A673 (cell line): ENCODE data around the gene C16orf74. TPM values are rescaled to one million over a fixed set of nuclear protein-coding genes. Genes with fewer than 3 reads are reported as not detected.

ENCODE experiments used
- BruUV-seq: library from RNA; stranded (reverse); fragments of 400-500 nt; replicated peaks from 2 replicates; lab custom pipeline; 2021; lab: Mats Ljungman, UMichigan
- CTCF ChIA-PET: fragments of 300-600 bp; sonication (Branson Sonifier 250); formaldehyde crosslinking; loops from one replicate; lab custom pipeline; 2022; ENCODE audit warnings: antibody characterized with exemption; lab: Charles Lee
- POLR2A ChIA-PET: fragments of 300-600 bp; sonication (Branson Sonifier 250); formaldehyde crosslinking; loops from one replicate; lab custom pipeline; 2022; ENCODE audit warnings: antibody characterized with exemption; ENCODE audit not compliant: low non-redundant PET; lab: Charles Lee
- DNase-seq: peaks from one replicate; pipeline ENCODE4 v3.0.0-alpha.2; 2015; ENCODE audit warnings: low spot score
- H3K27ac ChIP-seq: fragments of 200-600 bp; sonication (generic); 2 replicates; pipeline ENCODE4 v1.5.1; 2016; ENCODE audit warnings: mixed run types, low read depth, mild to moderate bottlenecking, mixed read lengths, antibody characterized with exemption, low read length; ENCODE audit not compliant: poor library complexity, severe bottlenecking
- H3K27me3 ChIP-seq: fragments of 200-600 bp; sonication (generic); replicated peaks from 2 replicates; pipeline ENCODE4 v1.6.1; 2017; ENCODE audit warnings: mixed run types, low read depth, mild to moderate bottlenecking, mixed read lengths, antibody characterized with exemption, low read length; ENCODE audit not compliant: insufficient read depth, poor library complexity
- H3K36me3 ChIP-seq: fragments of 200-600 bp; sonication (generic); 2 replicates; pipeline ENCODE4 v1.6.1; 2016; ENCODE audit warnings: mixed run types, mild to moderate bottlenecking, mixed read lengths, antibody characterized with exemption, low read length; ENCODE audit not compliant: insufficient read depth, poor library complexity, severe bottlenecking
- H3K4me1 ChIP-seq: fragments of 200-600 bp; sonication (generic); 2 replicates; pipeline ENCODE4 v1.6.1; 2017; ENCODE audit warnings: mixed run types, mild to moderate bottlenecking, mixed read lengths, antibody characterized with exemption, low read length; ENCODE audit not compliant: insufficient read depth, poor library complexity, severe bottlenecking
- H3K4me3 ChIP-seq: fragments of 200-600 bp; sonication (generic); 2 replicates; pipeline ENCODE4 v1.5.1; 2016; ENCODE audit warnings: low read depth, mixed run types, mild to moderate bottlenecking, mixed read lengths, low read length; ENCODE audit not compliant: poor library complexity, severe bottlenecking
- H3K9me3 ChIP-seq: fragments of 200-600 bp; sonication (generic); 2 replicates; pipeline ENCODE4 v1.6.1; 2016; ENCODE audit warnings: mixed run types, low read depth, mild to moderate bottlenecking, mixed read lengths, antibody characterized with exemption, low read length; ENCODE audit not compliant: poor library complexity, severe bottlenecking
- CTCF ChIP-seq: fragments of 300-800, 200-600 bp; sonication (generic); conservative IDR thresholded peaks from 2 replicates; pipeline ENCODE4 v1.5.1; 2017; ENCODE audit warnings: low read depth, mild to moderate bottlenecking, antibody characterized with exemption, low read length, moderate library complexity, mixed read lengths
- EZH2 ChIP-seq: fragments of 200-600 bp; sonication (generic); IDR thresholded peaks from 2 replicates; pipeline ENCODE4 v1.6.1; 2017; ENCODE audit warnings: borderline replicate concordance, low read depth, mild to moderate bottlenecking, mixed read lengths, antibody characterized with exemption, low read length; ENCODE audit not compliant: poor library complexity, severe bottlenecking
- intact Hi-C: fragments of 100-400 bp; cut with micrococcal nuclease; formaldehyde crosslinking; loops from one replicate; pipeline ENCODE4 v1.10.0; 2022; ENCODE audit not compliant: unreplicated experiment
- total RNA-seq: library from RNA; stranded (reverse); gene quantifications from 2 replicates; pipeline ENCODE4 v1.2.3, GENCODE V29; 2021

Gene C16orf74
- total RNA-seq, 1 experiment from 2014 or later, result 3.8 TPM

- peaks cover 77% of the 10 kb centered on the region for H3K36me3 ChIP-seq
- no peak overlapping the region for H3K27ac ChIP-seq
- no peak for DNase-seq
- intact Hi-C loops, result no loop called here
- POLR2A ChIA-PET, result no interaction called here
- BruUV-seq, result no TSS peak
- H3K9me3 ChIP-seq, result no peaks in the 10 kb centered on the region
- H3K27me3 ChIP-seq, result no peaks in the 10 kb centered on the region
- CTCF ChIA-PET, result no interaction called here
- H3K4me3 ChIP-seq, result no peak overlapping the region
- peaks cover 2% of the 10 kb centered on the region for H3K4me1 ChIP-seq
- TF ChIP-seq EZH2 (no peak), CTCF (no peak)
These were observed 83.6 kb downstream of the C16orf74 start for GRCh38 chr16:85667261-85667660.

GRCh38 chr16:85665929-85666328 is 85.0 kb downstream of the C16orf74 start:
- ChIA-PET POLR2A (no interaction called here), CTCF (no interaction called here)
- no peak for DNase-seq
- BruUV-seq, result no TSS peak
- no peak overlapping the region for H3K4me3 ChIP-seq
- no peaks in the 10 kb centered on the region for H3K27me3 ChIP-seq
- H3K36me3 ChIP-seq, result peaks cover 76% of the 10 kb centered on the region
- H3K27ac ChIP-seq, result no peak overlapping the region
- intact Hi-C loops, result no loop called here
- H3K4me1 ChIP-seq, result peaks cover 11% of the 10 kb centered on the region
- TF ChIP-seq CTCF (no peak), EZH2 (no peak)
- H3K9me3 ChIP-seq, result no peaks in the 10 kb centered on the region

- BruUV-seq, result no TSS peak
- intact Hi-C loops, result no loop called here
- Histone ChIP-seq H3K9me3 (no peaks in the 10 kb centered on the region), H3K4me3 (no peak overlapping the region), H3K4me1 (peaks cover 11% of the 10 kb centered on the region), H3K27me3 (no peaks in the 10 kb centered on the region), H3K27ac (no peak overlapping the region), H3K36me3 (peaks cover 72% of the 10 kb centered on the region)
- POLR2A ChIA-PET, result no interaction called here
- CTCF ChIA-PET, result no interaction called here
- DNase-seq, result no peak
- no peak for TF ChIP-seq EZH2
- no peak for TF ChIP-seq CTCF
These were observed 85.5 kb downstream of the C16orf74 start for GRCh38 chr16:85665373-85665740.
